ENCODE measurements around the gene MLLT1.

The MLLT1 gene

GRCh38 chr19:6188811-6189210 lies 91.0 kb downstream of the MLLT1 start:
- no peak overlapping the region for H3K4me3 ChIP-seq (ENCODE audit: low read depth, low read length)
- no peak for DNase-seq (ENCODE audit: low read depth)

DNA sequence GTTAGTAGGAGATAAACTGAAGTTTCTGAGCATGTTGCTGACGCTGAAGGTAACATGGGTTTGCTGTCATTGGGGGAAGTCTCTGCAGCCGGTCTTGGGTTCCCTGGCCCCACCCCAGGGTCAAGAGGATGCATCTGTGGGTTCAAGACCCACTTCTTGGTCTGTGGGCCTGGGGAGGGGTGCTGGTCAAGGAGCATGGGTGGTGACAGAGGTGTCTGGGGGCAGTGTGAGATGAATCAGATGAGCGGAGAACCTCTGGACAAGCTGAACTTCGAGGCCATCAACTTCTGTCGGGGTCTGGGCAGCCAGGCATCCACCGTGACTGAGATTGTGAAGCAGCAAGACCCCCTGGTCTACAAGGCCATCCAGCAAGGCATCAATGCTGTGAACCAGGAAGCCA lies 92.4 kb downstream of the MLLT1 start:
- H3K4me3 ChIP-seq (ENCODE audit: low read depth, low read length), result no peak overlapping the region
- DNase-seq (ENCODE audit: low read depth), result no peak

GRCh38 chr19:6185835-6186834 lies 93.6 kb downstream of the MLLT1 start:
- DNase-seq (ENCODE audit: low read depth), result no peak

GRCh38 chr19:6185093-6185834 lies 94.5 kb downstream of the MLLT1 start:
- no peak overlapping the region for H3K4me3 ChIP-seq (ENCODE audit: low read depth, low read length)
- no peak for DNase-seq (ENCODE audit: low read depth)

More at GRCh38 chr19:6185835-6186834, 93.6 kb downstream of the MLLT1 start:
- H3K4me3 ChIP-seq (ENCODE audit: low read depth, low read length), result no peak overlapping the region

DNA sequence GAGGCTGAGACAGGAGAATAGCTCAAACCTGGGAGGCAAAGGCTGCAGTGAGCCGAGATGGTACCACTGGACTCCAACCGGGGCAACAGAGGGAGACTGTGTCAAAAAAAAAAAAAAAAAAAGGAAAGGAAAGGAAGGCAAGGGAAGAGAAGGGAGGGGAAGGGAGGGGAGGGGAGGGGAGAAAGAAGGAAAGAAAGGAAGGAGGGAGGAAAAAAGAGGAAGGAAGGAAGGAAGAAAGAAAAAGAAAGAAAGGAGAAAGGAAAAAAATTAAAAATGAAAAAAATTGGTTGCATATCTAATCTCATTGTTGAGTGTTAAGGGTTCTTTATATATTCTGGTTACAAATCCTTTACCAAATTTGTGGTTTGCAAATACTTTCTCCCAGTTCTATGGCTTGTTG lies 98.7 kb downstream of the MLLT1 start:
- DNase-seq (ENCODE audit: low read depth), result no peak
- no peak overlapping the region for H3K4me3 ChIP-seq (ENCODE audit: low read depth, low read length)

DNA sequence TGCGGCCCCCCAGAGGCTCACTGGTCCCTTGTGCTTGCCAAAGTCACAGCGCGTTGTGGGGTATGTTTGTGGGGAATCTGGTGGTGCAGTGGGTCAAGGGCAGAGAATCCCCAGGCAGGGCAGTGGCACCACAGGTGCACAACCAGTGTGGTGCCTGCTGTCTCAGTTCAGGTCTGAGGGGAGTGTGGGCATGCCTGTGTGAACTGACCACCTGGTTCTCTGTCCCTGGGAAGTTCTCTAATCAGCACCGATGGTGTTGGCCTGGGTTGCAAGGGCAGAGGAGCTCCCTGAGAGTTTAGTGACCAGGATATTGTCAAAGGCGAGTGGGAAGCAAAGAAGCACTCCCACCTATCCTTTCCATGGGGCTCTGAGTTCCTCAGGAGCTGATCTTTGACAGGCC lies 106.6 kb downstream of the MLLT1 start:
- no peak overlapping the region for H3K4me3 ChIP-seq (ENCODE audit: low read depth, low read length)
- no peak for DNase-seq (ENCODE audit: low read depth)

GRCh38 chr19:6172074-6172863 lies 107.5 kb downstream of the MLLT1 start:
- no peak overlapping the region for H3K4me3 ChIP-seq (ENCODE audit: low read depth, low read length)
- DNase-seq (ENCODE audit: low read depth), result no peak

- H3K4me3 ChIP-seq (ENCODE audit: low read depth, low read length), result no peak overlapping the region
- DNase-seq (ENCODE audit: low read depth), result no peak
Observed at GRCh38 chr19:6167115-6167514, 112.7 kb downstream of the MLLT1 start.

GRCh38 chr19:6164906-6165531 lies 114.8 kb downstream of the MLLT1 start:
- DNase-seq (ENCODE audit: low read depth), result no peak
- H3K4me3 ChIP-seq (ENCODE audit: low read depth, low read length), result no peak overlapping the region

GRCh38 chr19:6161271-6161850 lies 118.4 kb downstream of the MLLT1 start:
- H3K4me3 ChIP-seq (ENCODE audit: low read depth, low read length), result no peak overlapping the region

More at GRCh38 chr19:6161271-6161850, 118.4 kb downstream of the MLLT1 start:
- DNase-seq (ENCODE audit: low read depth), result no peak

Measured in skeletal muscle cell (primary cell).